ENCODE results near the gene ZNF630.

GRCh38 chrX:48035891-48036290 lies 35.5 kb downstream of the ZNF630 start:
- TF ChIP-seq CTCF (conservative IDR thresholded peaks at IDR 0.05) (no peak), ZFX (IDR thresholded peaks at IDR 0.05) (no peak)
